SK-N-SH treated with all-trans-retinoic acid at 6 μM for 48 hours (cell line): ENCODE data around the gene OGDHL.

Experiments
- ARNTL ChIP-seq: fragments of 450-650 bp; formaldehyde crosslinking; IDR thresholded peaks from 2 replicates; pipeline ENCODE4 v1.5.0; 2020; ENCODE audit warnings: low read depth, mild to moderate bottlenecking, moderate library complexity, borderline replicate concordance
- GLIS3 ChIP-seq: fragments of 250-450 bp; sonication (Bioruptor Pico); IDR thresholded peaks from 2 replicates; pipeline ENCODE4 v1.5.0; 2020; ENCODE audit warnings: mild to moderate bottlenecking, moderate library complexity
- ISL1 ChIP-seq: fragments of 250-450 bp; sonication (Bioruptor Pico); IDR thresholded peaks from 2 replicates; pipeline ENCODE4 v2.1.2; 2022; ENCODE audit warnings: mild to moderate bottlenecking, moderate library complexity
- OSR1 ChIP-seq: fragments of 250-450 bp; sonication (Bioruptor Pico); IDR thresholded peaks from 2 replicates; pipeline ENCODE4 v1.8.0; 2022; ENCODE audit warnings: moderate library complexity, mild to moderate bottlenecking, inconsistent platforms
- PATZ1 ChIP-seq: fragments of 250-450 bp; sonication (Bioruptor Pico); IDR thresholded peaks from 2 replicates; pipeline ENCODE4 v1.8.0; 2020; ENCODE audit warnings: mild to moderate bottlenecking, moderate library complexity, borderline replicate concordance
- POU6F1 ChIP-seq: fragments of 250-450 bp; sonication (Bioruptor Pico); IDR thresholded peaks from 2 replicates; pipeline ENCODE4 v1.8.0; 2021; ENCODE audit warnings: low read depth, mild to moderate bottlenecking, moderate library complexity, borderline replicate concordance
- PPARA ChIP-seq: fragments of 250-450 bp; sonication (Bioruptor Pico); IDR thresholded peaks from 2 replicates; pipeline ENCODE4 v1.5.0; 2020; ENCODE audit warnings: mild to moderate bottlenecking, borderline replicate concordance
- RARB ChIP-seq: fragments of 250-450 bp; sonication (Bioruptor Pico); IDR thresholded peaks from 2 replicates; pipeline ENCODE4 v1.8.0; 2021; ENCODE audit warnings: mild to moderate bottlenecking, moderate library complexity
- SNAI2 ChIP-seq: fragments of 250-450 bp; sonication (Bioruptor Pico); IDR thresholded peaks from 2 replicates; pipeline ENCODE4 v1.5.0; 2020; ENCODE audit warnings: mild to moderate bottlenecking, moderate library complexity
- TCF4 ChIP-seq: fragments of 250-450 bp; sonication (Bioruptor Pico); IDR thresholded peaks from 2 replicates; pipeline ENCODE4 v1.8.0; 2021; ENCODE audit warnings: mild to moderate bottlenecking, moderate library complexity, borderline replicate concordance
- TOX ChIP-seq: fragments of 250-450 bp; sonication (Bioruptor Pico); IDR thresholded peaks from 2 replicates; pipeline ENCODE4 v1.8.0; 2021; ENCODE audit warnings: mild to moderate bottlenecking, moderate library complexity, borderline replicate concordance
- ZNF70 ChIP-seq: fragments of 450-650 bp; formaldehyde crosslinking; IDR thresholded peaks from 2 replicates; pipeline ENCODE4 v1.5.0; 2020; ENCODE audit warnings: mild to moderate bottlenecking, moderate library complexity
- ZNF8 ChIP-seq: fragments of 450-650 bp; formaldehyde crosslinking; IDR thresholded peaks from 2 replicates; pipeline ENCODE4 v1.5.0; 2020; ENCODE audit warnings: mild to moderate bottlenecking, moderate library complexity

- TF ChIP-seq PATZ1 (no peak), RARB (CRISPR knock-in tag) (no peak), TCF4 (no peak), PPARA (CRISPR knock-in tag) (no peak), POU6F1 (CRISPR knock-in tag) (no peak), GLIS3 (CRISPR knock-in tag) (no peak), SNAI2 (CRISPR knock-in tag) (no peak), OSR1 (CRISPR knock-in tag) (no peak), ARNTL (CRISPR knock-in tag) (no peak), ZNF70 (no peak), ZNF8 (CRISPR knock-in tag) (no peak), ISL1 (CRISPR knock-in tag) (no peak), TOX (no peak)
Measured at GRCh38 chr10:49738616-49739360, 23.3 kb downstream of the OGDHL start.
